ENCODE measurements around the gene ESR2. TPM values are rescaled to one million over a fixed set of nuclear protein-coding genes. Genes with fewer than 3 reads are reported as not detected.

The ESR2 gene
- total RNA-seq, 1 donor = under 0.01 TPM

- no peak for DNase-seq (ENCODE audit: low read depth)
- no peak for TF ChIP-seq CTCF (IDR thresholded peaks at IDR 0.05; ENCODE audit: insufficient read depth, low read length)
- no peak overlapping the region for H3K4me3 ChIP-seq (ENCODE audit: low read depth, low read length)
Measured at GRCh38 chr14:64074961-64075612, 219.1 kb downstream of the ESR2 start.

- DNase-seq (ENCODE audit: low read depth) = peak; percentile 14
- TF ChIP-seq CTCF (IDR thresholded peaks at IDR 0.05; ENCODE audit: insufficient read depth, low read length) = no peak
- H3K4me3 ChIP-seq (ENCODE audit: low read depth, low read length) = no peak overlapping the region
Measured at GRCh38 chr14:64069634-64070359, 224.4 kb downstream of the ESR2 start.

- no peak overlapping the region for H3K4me3 ChIP-seq (ENCODE audit: low read depth, low read length)
- TF ChIP-seq CTCF (IDR thresholded peaks at IDR 0.05; ENCODE audit: insufficient read depth, low read length) = no peak
- no peak for DNase-seq (ENCODE audit: low read depth)
Measured at GRCh38 chr14:64064447-64064846, 229.7 kb downstream of the ESR2 start.

- TF ChIP-seq CTCF (IDR thresholded peaks at IDR 0.05; ENCODE audit: insufficient read depth, low read length) = no peak
- DNase-seq (ENCODE audit: low read depth) = no peak
- no peak overlapping the region for H3K4me3 ChIP-seq (ENCODE audit: low read depth, low read length)
Measured at GRCh38 chr14:64062381-64063115, 231.6 kb downstream of the ESR2 start.

- DNase-seq (ENCODE audit: low read depth) = no peak
- no peak overlapping the region for H3K4me3 ChIP-seq (ENCODE audit: low read depth, low read length)
- TF ChIP-seq CTCF (IDR thresholded peaks at IDR 0.05; ENCODE audit: insufficient read depth, low read length) = no peak
Measured at GRCh38 chr14:64061706-64062105, 232.5 kb downstream of the ESR2 start.

GRCh38 chr14:64061115-64061514, 233.1 kb downstream of the ESR2 start:
- TF ChIP-seq CTCF (IDR thresholded peaks at IDR 0.05; ENCODE audit: insufficient read depth, low read length) = no peak
- no peak for DNase-seq (ENCODE audit: low read depth)
- H3K4me3 ChIP-seq (ENCODE audit: low read depth, low read length) = no peak overlapping the region

All from fibroblast of the aortic adventitia (primary cell).